ENCODE results near the gene CBX6.
A peak's percentile ranks its signal among the peaks of the same experiment; 100 is the strongest.

The CBX6 gene

GRCh38 chr22:38872831-38873248 lies 824 bp upstream of the CBX6 start:
- DNase-seq: no peak

GRCh38 chr22:38871360-38872171 lies 450 bp downstream of the CBX6 start:
- DNase-seq: no peak

- no peak for DNase-seq
Measured at GRCh38 chr22:38870791-38871359, 1.1 kb downstream of the CBX6 start.

- peak; percentile 83 for DNase-seq
Measured at GRCh38 chr22:38870312-38870741, 1.7 kb downstream of the CBX6 start.

- no peak for DNase-seq
Measured at GRCh38 chr22:38869663-38870062, 2.4 kb downstream of the CBX6 start.

- DNase-seq: peak; percentile 70
Measured at GRCh38 chr22:38868886-38869381, 3.1 kb downstream of the CBX6 start.

GRCh38 chr22:38868286-38868721 lies 3.7 kb downstream of the CBX6 start:
- no peak for DNase-seq

- DNase-seq: no peak
Measured at GRCh38 chr22:38867471-38868285, 4.3 kb downstream of the CBX6 start.

GRCh38 chr22:38867124-38867455 lies 4.9 kb downstream of the CBX6 start:
- no peak for DNase-seq

- no peak for DNase-seq
Measured at GRCh38 chr22:38866399-38867123, 5.5 kb downstream of the CBX6 start.

GRCh38 chr22:38866024-38866398 lies 6.0 kb downstream of the CBX6 start:
- no peak for DNase-seq

GRCh38 chr22:38865201-38866023 lies 6.6 kb downstream of the CBX6 start:
- DNase-seq: no peak

GRCh38 chr22:38864361-38865191 lies 7.4 kb downstream of the CBX6 start:
- DNase-seq: no peak

GRCh38 chr22:38863531-38864131 lies 8.4 kb downstream of the CBX6 start:
- DNase-seq: no peak

- no peak for DNase-seq
Measured at GRCh38 chr22:38862375-38863329, 9.4 kb downstream of the CBX6 start.

GRCh38 chr22:38861927-38862326 lies 10.1 kb downstream of the CBX6 start:
- DNase-seq: no peak

- DNase-seq: no peak
Measured at GRCh38 chr22:38861170-38861876, 10.7 kb downstream of the CBX6 start.

GRCh38 chr22:38860283-38861169 lies 11.5 kb downstream of the CBX6 start:
- no peak for DNase-seq
